GM23338 (cell line): ENCODE measurements around the gene MINDY3. TPM values are rescaled to one million over a fixed set of nuclear protein-coding genes. Genes with fewer than 3 reads are reported as not detected.

ENCODE experiments used
- ATAC-seq: fragments of 200-7000 bp; cut with Tn5 transposase; 3 replicates; pipeline ENCODE4 v1.9.1; 2020
- DNase-seq: peaks from one replicate; pipeline ENCODE4 v3.0.0-alpha.2; 2015; ENCODE audit warnings: low spot score
- H2AFZ ChIP-seq: fragments of 200-600 bp; sonication (generic); 2 replicates; pipeline ENCODE4 v1.8.0; 2016; ENCODE audit warnings: antibody characterized with exemption, mild to moderate bottlenecking, moderate library complexity
- H3F3A ChIP-seq: fragments of 200-600 bp; sonication (generic); replicated peaks from 2 replicates; pipeline ENCODE4 v1.8.0; 2017; ENCODE audit warnings: antibody characterized with exemption, mixed run types, low read depth
- H3K27ac ChIP-seq: fragments of 200-600 bp; sonication (generic); 2 replicates; pipeline ENCODE4 v1.6.1; 2016; ENCODE audit warnings: low read depth
- H3K27me3 ChIP-seq: fragments of 200-600 bp; sonication (generic); 2 replicates; pipeline ENCODE4 v1.8.0; 2016; ENCODE audit warnings: mild to moderate bottlenecking, mixed run types, moderate library complexity; ENCODE audit not compliant: insufficient read depth
- H3K36me3 ChIP-seq: fragments of 200-600 bp; sonication (generic); 2 replicates; pipeline ENCODE4 v1.8.0; 2016; ENCODE audit warnings: mild to moderate bottlenecking; ENCODE audit not compliant: insufficient read depth
- H3K4me1 ChIP-seq: fragments of 200-600 bp; sonication (generic); 2 replicates; pipeline ENCODE4 v1.8.0; 2016; ENCODE audit warnings: mild to moderate bottlenecking, moderate library complexity; ENCODE audit not compliant: insufficient read depth
- H3K4me2 ChIP-seq: fragments of 200-600 bp; sonication (generic); 2 replicates; pipeline ENCODE4 v1.7.1; 2017; ENCODE audit warnings: mixed run types
- H3K4me3 ChIP-seq: fragments of 200-600 bp; sonication (generic); 2 replicates; pipeline ENCODE4 v1.6.1; 2016; ENCODE audit warnings: mixed run types
- H3K79me2 ChIP-seq: fragments of 200-600 bp; sonication (generic); replicated peaks from 2 replicates; pipeline ENCODE4 v1.8.0; 2017; ENCODE audit warnings: mild to moderate bottlenecking; ENCODE audit not compliant: insufficient read depth
- H3K9me2 ChIP-seq: fragments of 200-600 bp; sonication (generic); 2 replicates; pipeline ENCODE4 v1.8.0; 2017; ENCODE audit not compliant: insufficient read depth
- H4K20me1 ChIP-seq: fragments of 200-600 bp; sonication (generic); replicated peaks from 2 replicates; pipeline ENCODE4 v1.8.0; 2017; ENCODE audit warnings: mild to moderate bottlenecking; ENCODE audit not compliant: insufficient read depth
- H3K27ac Mint-ChIP-seq: 2 replicates; pipeline ENCODE4 v1.8.0; 2020; ENCODE audit warnings: inconsistent platforms, mild to moderate bottlenecking, moderate library complexity, mixed read lengths
- H3K27me3 Mint-ChIP-seq: 3 replicates; pipeline ENCODE4 v1.8.0; 2022; ENCODE audit warnings: low read depth, mild to moderate bottlenecking, moderate library complexity, mixed read lengths, inconsistent platforms; ENCODE audit not compliant: insufficient read depth, poor library complexity
- H3K36me3 Mint-ChIP-seq: 3 replicates; pipeline ENCODE4 v1.8.0; 2021; ENCODE audit warnings: low read depth, mild to moderate bottlenecking, inconsistent platforms, moderate library complexity, mixed read lengths
- H3K4me1 Mint-ChIP-seq: 3 replicates; pipeline ENCODE4 v1.8.0; 2020; ENCODE audit warnings: mild to moderate bottlenecking, inconsistent platforms, mixed read lengths
- H3K4me3 Mint-ChIP-seq: 3 replicates; pipeline ENCODE4 v1.8.0; 2021; ENCODE audit warnings: moderate library complexity, mild to moderate bottlenecking, inconsistent platforms, mixed read lengths
- H3K9me3 Mint-ChIP-seq: 3 replicates; pipeline ENCODE4 v1.8.0; 2020; ENCODE audit warnings: moderate library complexity, mild to moderate bottlenecking, inconsistent platforms, mixed read lengths
- CREB1 ChIP-seq: fragments of 250-450 bp; sonication (Bioruptor Pico); IDR thresholded peaks from 2 replicates; pipeline ENCODE4 v1.5.0; 2020; ENCODE audit warnings: low read depth, mild to moderate bottlenecking, moderate library complexity
- CTCF ChIP-seq, 2 experiments: fragments of 200-600 bp in 1 of 2; sonication (generic) in 1 of 2; conservative IDR thresholded peaks; 2 replicates each; pipeline versions ENCODE4 v1.5.1 to v1.6.1; 2016 to 2017; ENCODE audit warnings: antibody characterized with exemption in 2 of 2, low read depth in 2 of 2, mild to moderate bottlenecking in 2 of 2, moderate library complexity in 1 of 2
- ETS1 ChIP-seq: IDR thresholded peaks from 2 replicates; pipeline ENCODE4 v1.6.1; 2016; ENCODE audit warnings: antibody characterized with exemption
- EZH2 ChIP-seq: fragments of 200-600 bp; sonication (generic); IDR thresholded peaks from one replicate; pipeline ENCODE4 v1.8.0; 2017; ENCODE audit warnings: antibody characterized with exemption, mild to moderate bottlenecking, low read depth; ENCODE audit not compliant: unreplicated experiment
- EZH2phosphoT487 ChIP-seq: fragments of 200-600 bp; sonication (generic); IDR thresholded peaks from one replicate; pipeline ENCODE4 v1.8.1; 2018; ENCODE audit warnings: antibody characterized with exemption; ENCODE audit not compliant: unreplicated experiment
- JUNB ChIP-seq: IDR thresholded peaks from one replicate; pipeline ENCODE4 v1.6.1; 2016; ENCODE audit warnings: antibody characterized with exemption; ENCODE audit not compliant: unreplicated experiment
- POLR2AphosphoS5 ChIP-seq: IDR thresholded peaks from 2 replicates; pipeline ENCODE4 v1.6.1; 2016; ENCODE audit warnings: antibody characterized with exemption, low read depth
- REST ChIP-seq: IDR thresholded peaks from one replicate; pipeline ENCODE4 v1.6.1; 2018; ENCODE audit warnings: antibody characterized with exemption; ENCODE audit not compliant: unreplicated experiment
- STAT1 ChIP-seq: IDR thresholded peaks from one replicate; pipeline ENCODE4 v1.6.1; 2016; ENCODE audit warnings: antibody characterized with exemption; ENCODE audit not compliant: unreplicated experiment
- ZNF114 ChIP-seq: fragments of 250-450 bp; sonication (Bioruptor Pico); IDR thresholded peaks from 2 replicates; pipeline ENCODE4 v1.5.0; 2020; ENCODE audit warnings: mild to moderate bottlenecking, moderate library complexity
- ZNF331 ChIP-seq: fragments of 250-450 bp; sonication (Bioruptor Pico); IDR thresholded peaks from 2 replicates; pipeline ENCODE4 v1.5.0; 2020; ENCODE audit warnings: low read depth, mild to moderate bottlenecking, moderate library complexity
- polyA plus RNA-seq: library from polyadenylated mRNA; unstranded; fragments of >200 nt; fragmentation: Nextera tagmentation; extraction: Ambion mirVana; gene quantifications from 2 replicates; pipeline ENCODE4 v1.2.1, GENCODE V29; 2016
- total RNA-seq: library from RNA; depleted of rRNA; stranded (reverse); fragments of >200 nt; shearing (Covaris generic); gene quantifications from 2 replicates; pipeline ENCODE4 v1.2.3, GENCODE V29; 2014

The MINDY3 gene
- total and polyA plus RNA-seq, 2 experiments from 2014 or later = 10.2 to 13.6 TPM

GRCh38 chr10:15868006-15868405 lies 7.7 kb upstream of the MINDY3 start:
- Mint-ChIP-seq H3K27ac (no peak overlapping the region), H3K4me3 (no peak overlapping the region), H3K27me3 (peaks cover 26% of the 10 kb centered on the region), H3K36me3 (no peaks in the 10 kb centered on the region), H3K4me1 (no peaks in the 10 kb centered on the region), H3K9me3 (0 out of 3 replicates have a peak, but pooled peaks cover 2% of the 10 kb centered on the region)
- no peak overlapping the region for H3K4me3 ChIP-seq
- no peak overlapping the region for H3K27ac ChIP-seq
- H3K9me2 ChIP-seq = peaks cover 7% of the 10 kb centered on the region; the same call in 1 of the 2 replicates
- TF ChIP-seq REST = no peak
- no peaks in the 10 kb centered on the region for H3F3A ChIP-seq
- no peaks in the 10 kb centered on the region for H3K4me1 ChIP-seq
- H3K36me3 ChIP-seq = no peaks in the 10 kb centered on the region
- no peak overlapping the region for H2AFZ ChIP-seq
- H3K4me2 ChIP-seq = no peak overlapping the region
- H3K79me2 ChIP-seq = no peaks in the 10 kb centered on the region
- DNase-seq (no peak), ATAC-seq (no peak)
- H4K20me1 ChIP-seq = no peaks in the 10 kb centered on the region
- peaks cover 60% of the 10 kb centered on the region for H3K27me3 ChIP-seq

- Histone ChIP-seq H3F3A (no peaks in the 10 kb centered on the region), H2AFZ (no peak overlapping the region), H4K20me1 (no peaks in the 10 kb centered on the region), H3K27ac (no peak overlapping the region), H3K79me2 (no peaks in the 10 kb centered on the region), H3K4me2 (no peak overlapping the region), H3K36me3 (no peaks in the 10 kb centered on the region), H3K9me2 (peaks cover 23% of the 10 kb centered on the region), H3K4me3 (no peak overlapping the region), H3K4me1 (no peaks in the 10 kb centered on the region), H3K27me3 (peaks cover 67% of the 10 kb centered on the region)
- Mint-ChIP-seq H3K4me1 (no peaks in the 10 kb centered on the region), H3K36me3 (no peaks in the 10 kb centered on the region), H3K4me3 (no peak overlapping the region), H3K27ac (no peak overlapping the region), H3K27me3 (peaks cover 29% of the 10 kb centered on the region), H3K9me3 (peaks cover 3% of the 10 kb centered on the region; the same call in 2 of the 3 replicates)
- no peak for ATAC-seq
- DNase-seq = no peak
- TF ChIP-seq CTCF (conservative IDR thresholded peaks at IDR 0.05; ENCODE audit: low read depth in 2 of 2) (no peak), EZH2 (no peak), JUNB (no peak), POLR2AphosphoS5 (no peak), ZNF331 (CRISPR knock-in tag) (no peak), EZH2phosphoT487 (no peak), ZNF114 (CRISPR knock-in tag) (no peak), REST (no peak), ETS1 (no peak), CREB1 (no peak), STAT1 (no peak)
These were observed 5.0 kb upstream of the MINDY3 start for GRCh38 chr10:15865304-15865703.
